ENCODE measurements around the gene LCN15.
"Not testable (repeated sequence)": the region's sequence is repeated elsewhere in the genome, so short reads cannot be mapped to it uniquely, and the experiment has no call there.

LCN15 gene

GRCh38 chr9:136789523-136789937, 25.2 kb upstream of the LCN15 start:
- Mint-ChIP-seq H3K4me3 (no peak overlapping the region), H3K27me3 (peaks cover 1% of the 10 kb centered on the region), H3K4me1 (ENCODE audit: low read depth) (peaks cover 19% of the 10 kb centered on the region), H3K9me3 (no peaks in the 10 kb centered on the region), H3K36me3 (ENCODE audit: low read depth) (peaks cover 29% of the 10 kb centered on the region), H3K27ac (no peak overlapping the region)
- intact Hi-C loops (cut with micrococcal nuclease), result no loop called here

DNA sequence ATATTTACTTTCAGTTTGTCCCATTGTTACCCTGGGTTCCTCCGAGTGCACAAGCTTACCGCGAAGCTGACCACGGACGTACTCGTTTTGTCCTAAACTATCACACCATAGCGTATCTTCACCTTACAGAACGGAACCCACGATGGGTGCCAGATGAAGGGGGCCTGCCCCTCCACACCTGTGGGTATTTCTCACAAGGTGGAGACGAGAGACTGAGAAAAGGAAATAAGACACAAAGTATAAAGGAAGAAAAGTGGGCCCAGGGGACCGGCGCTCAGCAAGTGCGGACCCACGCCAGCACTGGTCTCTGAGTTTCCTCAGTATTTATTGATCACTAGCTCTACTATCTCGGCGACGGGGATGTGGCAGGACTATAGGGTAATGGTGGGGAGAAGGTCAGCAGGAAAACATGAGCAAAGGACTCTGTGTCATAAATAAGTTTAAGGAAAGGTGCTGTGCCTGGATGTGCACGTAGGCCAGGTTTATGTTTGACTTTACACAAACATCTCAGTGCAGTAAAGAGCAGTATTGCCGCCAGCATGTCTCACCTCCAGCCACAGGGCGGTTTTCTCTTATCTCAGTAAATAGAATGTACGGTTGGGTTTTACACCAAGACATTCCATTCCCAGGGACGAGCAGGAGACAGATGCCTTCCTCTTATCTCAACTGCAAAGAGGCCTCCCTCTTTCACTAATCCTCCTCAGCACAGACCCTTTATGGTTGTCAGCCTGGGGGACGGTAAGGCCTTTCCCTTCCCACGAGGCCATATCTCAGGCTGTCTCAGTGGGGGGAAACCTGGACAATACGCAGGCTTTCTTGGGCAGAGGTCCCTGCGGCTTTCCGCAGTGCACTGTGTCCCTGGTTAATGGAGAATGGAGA, 24.6 kb upstream of the LCN15 start:
- H3K36me3 Mint-ChIP-seq (ENCODE audit: low read depth), result peaks cover 24% of the 10 kb centered on the region
- intact Hi-C loops (cut with micrococcal nuclease); H3K9me3 Mint-ChIP-seq; H3K4me3 Mint-ChIP-seq; H3K27me3 Mint-ChIP-seq; H3K27ac Mint-ChIP-seq: not testable (repeated sequence)
- peaks cover 16% of the 10 kb centered on the region for H3K4me1 Mint-ChIP-seq (ENCODE audit: low read depth)

GRCh38 chr9:136787690-136788400, 23.5 kb upstream of the LCN15 start:
- peaks cover 14% of the 10 kb centered on the region for H3K36me3 Mint-ChIP-seq (ENCODE audit: low read depth)
- peaks cover 1% of the 10 kb centered on the region for H3K27me3 Mint-ChIP-seq
- H3K4me3 Mint-ChIP-seq, result no peak overlapping the region
- no peak overlapping the region for H3K27ac Mint-ChIP-seq
- H3K4me1 Mint-ChIP-seq (ENCODE audit: low read depth), result peaks cover 16% of the 10 kb centered on the region
- no peaks in the 10 kb centered on the region for H3K9me3 Mint-ChIP-seq
- intact Hi-C loops (cut with micrococcal nuclease), result loop anchor here (2.0 kb wide), 1 partner anchor 247 kb away; no protein-coding TSS in a partner anchor

DNA sequence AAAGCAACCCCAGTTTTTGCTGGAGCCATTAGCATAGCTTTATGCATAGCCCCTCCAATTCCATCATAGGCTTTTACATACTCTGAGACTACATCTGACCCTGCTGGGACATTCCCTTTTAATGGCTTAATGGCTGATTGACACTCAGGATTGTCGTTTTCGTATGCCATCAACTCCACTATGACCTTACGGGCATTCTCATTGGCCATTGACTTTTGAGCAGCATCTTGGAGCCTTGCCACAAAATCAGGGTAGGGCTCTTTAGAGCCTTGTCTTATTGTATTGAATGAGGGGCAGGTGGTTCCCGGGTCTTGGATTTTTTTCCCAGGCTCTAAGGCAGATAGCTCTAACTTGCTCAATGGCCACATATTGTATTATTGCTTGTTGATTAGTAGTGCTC, 22.7 kb upstream of the LCN15 start:
- intact Hi-C loops (cut with micrococcal nuclease), result loop anchor here (2.0 kb wide), 1 partner anchor 248 kb away; no protein-coding TSS in a partner anchor
- H3K36me3 Mint-ChIP-seq (ENCODE audit: low read depth); H3K27me3 Mint-ChIP-seq: not testable (repeated sequence)

GRCh38 chr9:136786451-136786850, 22.1 kb upstream of the LCN15 start:
- Mint-ChIP-seq H3K9me3 (no peaks in the 10 kb centered on the region), H3K4me3 (no peak overlapping the region), H3K27me3 (peaks cover 1% of the 10 kb centered on the region), H3K27ac (no peak overlapping the region), H3K4me1 (ENCODE audit: low read depth) (peaks cover 9% of the 10 kb centered on the region), H3K36me3 (ENCODE audit: low read depth) (peaks cover 3% of the 10 kb centered on the region)
- intact Hi-C loops (cut with micrococcal nuclease), result loop anchor here (2.0 kb wide), 1 partner anchor 248 kb away; no protein-coding TSS in a partner anchor

More for the DNA sequence above, 22.7 kb upstream of the LCN15 start:
- H3K4me3 Mint-ChIP-seq, H3K9me3 Mint-ChIP-seq, H3K27ac Mint-ChIP-seq: not testable (repeated sequence)
- peaks cover 11% of the 10 kb centered on the region for H3K4me1 Mint-ChIP-seq (ENCODE audit: low read depth)

DNA sequence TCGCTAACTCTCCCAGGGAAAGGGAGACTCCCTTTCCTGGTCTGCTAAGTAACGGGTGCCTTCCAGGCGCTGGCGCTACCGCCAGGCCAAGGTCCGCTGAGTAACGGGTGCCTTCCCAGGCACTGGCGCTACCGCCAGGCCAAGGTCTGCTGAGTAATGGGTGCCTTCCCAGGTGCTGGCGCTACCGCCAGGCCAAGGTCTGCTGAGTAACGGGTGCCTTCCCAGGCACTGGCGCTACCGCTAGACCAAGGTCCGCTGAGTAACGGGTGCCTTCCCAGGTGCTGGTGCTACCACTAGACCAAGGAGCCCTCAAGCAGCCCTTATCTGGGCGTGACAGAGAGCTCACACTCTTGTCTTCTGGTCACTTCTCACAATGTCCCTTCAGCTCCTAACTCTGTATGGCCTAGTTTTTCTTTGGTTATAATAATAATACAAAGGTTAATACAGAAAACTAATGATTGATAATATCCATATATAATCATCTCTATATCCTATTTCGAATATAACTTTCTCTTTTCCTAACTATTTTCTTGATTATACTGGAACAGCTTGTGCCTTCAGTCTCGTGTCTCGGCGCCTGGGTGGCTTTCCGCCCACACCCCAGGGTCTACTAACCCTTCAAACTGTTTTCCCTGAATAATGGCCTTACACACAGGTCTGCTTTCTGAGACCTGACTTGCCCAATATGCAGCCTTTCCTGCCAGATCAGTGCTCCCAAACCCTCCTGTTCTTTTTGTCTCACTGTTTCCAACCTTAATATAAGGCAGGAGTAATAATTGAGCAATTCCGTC, 21.4 kb upstream of the LCN15 start:
- intact Hi-C loops (cut with micrococcal nuclease), result loop anchor here (2.0 kb wide), 1 partner anchor 249 kb away; no protein-coding TSS in a partner anchor
- H3K4me3 Mint-ChIP-seq; H3K4me1 Mint-ChIP-seq (ENCODE audit: low read depth); H3K27me3 Mint-ChIP-seq; H3K36me3 Mint-ChIP-seq (ENCODE audit: low read depth); H3K27ac Mint-ChIP-seq; H3K9me3 Mint-ChIP-seq: not testable (repeated sequence)

DNA sequence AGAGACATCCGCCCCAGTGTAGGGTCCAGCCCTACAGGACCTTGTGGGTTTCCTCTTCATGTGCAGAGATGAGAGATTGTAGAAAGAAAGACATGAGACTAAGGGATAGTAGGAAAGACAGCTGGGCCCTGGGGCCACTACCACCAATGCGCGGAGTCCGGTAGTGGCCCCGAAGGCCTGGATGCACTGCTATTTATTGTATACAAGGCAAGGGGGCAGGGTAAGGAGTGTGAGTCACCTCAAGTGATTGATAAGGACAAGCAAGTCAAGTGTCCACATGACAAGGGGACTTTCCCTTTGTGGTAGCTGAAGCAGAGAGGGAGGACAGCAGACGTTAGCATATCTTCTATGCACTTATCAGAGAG, 20.7 kb upstream of the LCN15 start:
- H3K9me3 Mint-ChIP-seq, result no peaks in the 10 kb centered on the region
- no peak overlapping the region for H3K4me3 Mint-ChIP-seq
- H3K27me3 Mint-ChIP-seq, result peaks cover 1% of the 10 kb centered on the region
- H3K36me3 Mint-ChIP-seq (ENCODE audit: low read depth), result no peaks in the 10 kb centered on the region
- H3K27ac Mint-ChIP-seq, result no peak overlapping the region
- H3K4me1 Mint-ChIP-seq (ENCODE audit: low read depth), result peaks cover 6% of the 10 kb centered on the region
- intact Hi-C loops (cut with micrococcal nuclease), result no loop called here

DNA sequence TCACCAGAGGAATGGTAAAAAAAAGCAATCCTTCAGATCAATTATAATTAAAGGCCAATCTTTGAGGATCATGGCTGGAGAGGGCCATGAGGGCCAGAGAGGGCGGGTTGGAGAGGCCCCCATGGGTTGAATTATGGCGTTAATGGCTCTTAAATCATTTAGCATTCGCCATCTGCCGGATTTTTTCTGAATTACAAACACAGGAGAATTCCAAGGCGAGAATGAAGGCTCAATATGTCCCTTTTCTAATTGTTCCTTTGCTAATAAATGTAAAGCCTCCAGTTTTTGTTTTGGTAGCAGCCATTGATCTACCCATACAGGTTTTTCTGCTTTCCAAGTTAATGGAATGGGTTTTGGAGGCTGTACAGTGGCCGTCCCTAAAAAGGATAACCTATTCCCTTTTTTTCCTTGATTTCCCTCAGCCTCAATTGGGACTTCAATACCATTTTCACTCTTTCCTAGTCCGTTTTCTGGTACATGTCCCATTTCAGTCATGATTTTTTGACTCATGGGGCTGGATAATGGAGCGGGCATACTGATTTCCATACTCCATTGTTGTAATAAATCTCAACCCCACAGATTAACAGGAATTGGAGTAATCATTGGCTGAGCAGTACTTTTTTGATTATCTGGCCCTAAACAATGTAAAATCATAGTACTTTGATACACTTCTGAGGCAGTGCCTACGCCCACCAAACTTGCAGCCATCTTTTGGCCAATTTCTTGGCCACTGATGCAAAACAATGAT, 20.1 kb upstream of the LCN15 start:
- H3K4me1 Mint-ChIP-seq (ENCODE audit: low read depth), result peaks cover 6% of the 10 kb centered on the region
- H3K36me3 Mint-ChIP-seq (ENCODE audit: low read depth), result no peaks in the 10 kb centered on the region
- no peak overlapping the region for H3K27ac Mint-ChIP-seq
- no peaks in the 10 kb centered on the region for H3K9me3 Mint-ChIP-seq
- intact Hi-C loops (cut with micrococcal nuclease), result no loop called here
- peaks cover 4% of the 10 kb centered on the region for H3K27me3 Mint-ChIP-seq
- H3K4me3 Mint-ChIP-seq, result no peak overlapping the region

GRCh38 chr9:136782452-136782851, 18.1 kb upstream of the LCN15 start:
- intact Hi-C loops (cut with micrococcal nuclease), result no loop called here
- no peaks in the 10 kb centered on the region for H3K36me3 Mint-ChIP-seq (ENCODE audit: low read depth)
- H3K4me1 Mint-ChIP-seq (ENCODE audit: low read depth), result peaks cover 2% of the 10 kb centered on the region
- no peak overlapping the region for H3K4me3 Mint-ChIP-seq
- H3K27me3 Mint-ChIP-seq, result peaks cover 20% of the 10 kb centered on the region
- H3K9me3 Mint-ChIP-seq, result no peaks in the 10 kb centered on the region
- H3K27ac Mint-ChIP-seq, result no peak overlapping the region

DNA sequence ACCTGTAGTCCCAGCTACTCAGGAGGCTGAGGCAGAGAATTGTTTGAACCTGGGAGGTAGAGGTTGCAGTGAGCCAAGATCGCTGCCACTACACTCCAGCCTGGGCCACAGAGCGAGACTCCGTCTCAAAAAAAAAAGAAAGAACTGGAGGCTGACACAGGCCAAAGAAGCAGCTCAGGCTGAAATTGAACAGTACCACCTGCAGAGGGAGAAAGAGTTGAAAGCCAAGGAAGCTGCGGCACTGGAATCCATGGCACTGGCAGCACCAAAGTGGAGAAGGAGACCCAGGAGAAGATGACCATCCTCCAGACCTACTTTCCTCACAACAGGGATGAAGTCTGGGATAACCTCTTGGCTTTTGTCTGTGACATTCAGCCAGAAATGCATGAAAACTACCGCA, 15.5 kb upstream of the LCN15 start:
- no peaks in the 10 kb centered on the region for H3K9me3 Mint-ChIP-seq
- intact Hi-C loops (cut with micrococcal nuclease), result no loop called here
- no peak overlapping the region for H3K4me3 Mint-ChIP-seq
- peaks cover 20% of the 10 kb centered on the region for H3K27me3 Mint-ChIP-seq
- no peaks in the 10 kb centered on the region for H3K4me1 Mint-ChIP-seq (ENCODE audit: low read depth)
- no peaks in the 10 kb centered on the region for H3K36me3 Mint-ChIP-seq (ENCODE audit: low read depth)
- H3K27ac Mint-ChIP-seq, result no peak overlapping the region

GRCh38 chr9:136777359-136777758, 13.0 kb upstream of the LCN15 start:
- Mint-ChIP-seq H3K27ac (no peak overlapping the region), H3K4me1 (ENCODE audit: low read depth) (peaks cover 5% of the 10 kb centered on the region), H3K27me3 (peaks cover 20% of the 10 kb centered on the region), H3K36me3 (ENCODE audit: low read depth) (peaks cover 6% of the 10 kb centered on the region), H3K4me3 (no peak overlapping the region), H3K9me3 (peaks cover 10% of the 10 kb centered on the region)
- intact Hi-C loops (cut with micrococcal nuclease), result no loop called here

GRCh38 chr9:136776947-136777346, 12.6 kb upstream of the LCN15 start:
- peaks cover 5% of the 10 kb centered on the region for H3K4me1 Mint-ChIP-seq (ENCODE audit: low read depth)

GRCh38 chr9:136775191-136775590, 10.9 kb upstream of the LCN15 start:
- peaks cover 6% of the 10 kb centered on the region for H3K36me3 Mint-ChIP-seq (ENCODE audit: low read depth)
- peaks cover 5% of the 10 kb centered on the region for H3K4me1 Mint-ChIP-seq (ENCODE audit: low read depth)
- peaks cover 10% of the 10 kb centered on the region for H3K9me3 Mint-ChIP-seq
- intact Hi-C loops (cut with micrococcal nuclease), result no loop called here
- H3K27ac Mint-ChIP-seq, result no peak overlapping the region
- no peak overlapping the region for H3K4me3 Mint-ChIP-seq
- peaks cover 31% of the 10 kb centered on the region for H3K27me3 Mint-ChIP-seq

More at GRCh38 chr9:136776947-136777346, 12.6 kb upstream of the LCN15 start:
- H3K9me3 Mint-ChIP-seq, result peaks cover 10% of the 10 kb centered on the region
- H3K4me3 Mint-ChIP-seq, result no peak overlapping the region
- H3K27me3 Mint-ChIP-seq, result peaks cover 23% of the 10 kb centered on the region
- H3K36me3 Mint-ChIP-seq (ENCODE audit: low read depth), result peaks cover 6% of the 10 kb centered on the region
- H3K27ac Mint-ChIP-seq, result no peak overlapping the region
- intact Hi-C loops (cut with micrococcal nuclease), result no loop called here
